NCI-H2227 treated with DMSO at 0.1 percent for 48 hours (cell line): ENCODE measurements around the gene LAMB4.

Source experiments
- DNase-seq: peaks from one replicate; lab custom pipeline; 2025; lab: John Stamatoyannopoulos, UW

The LAMB4 gene

GRCh38 chr7:108103558-108104298 lies 26.4 kb downstream of the LAMB4 start:
- no peak for DNase-seq

GRCh38 chr7:108102671-108103312 lies 27.4 kb downstream of the LAMB4 start:
- DNase-seq, result no peak

DNA sequence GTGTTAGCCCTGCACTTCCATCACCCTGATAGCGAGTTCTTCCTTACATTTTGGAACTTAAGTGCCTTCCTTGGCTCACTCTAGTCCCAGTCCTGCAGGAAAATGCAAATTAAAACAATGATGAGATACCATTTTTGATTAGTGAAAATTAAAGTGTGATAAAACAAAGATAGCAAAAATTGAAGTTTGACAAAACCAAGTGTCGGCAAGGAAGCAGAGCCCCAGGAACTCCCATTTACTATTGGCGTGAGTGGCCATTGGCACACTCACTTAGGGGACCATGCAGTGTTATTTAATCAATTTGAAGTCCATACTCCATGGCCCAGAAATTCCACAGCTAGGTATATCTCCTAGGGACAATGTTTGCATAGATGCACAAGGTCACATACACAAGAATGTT lies 28.4 kb downstream of the LAMB4 start:
- DNase-seq, result no peak

- no peak for DNase-seq
These were observed 30.4 kb downstream of the LAMB4 start for GRCh38 chr7:108099713-108100112.

DNA sequence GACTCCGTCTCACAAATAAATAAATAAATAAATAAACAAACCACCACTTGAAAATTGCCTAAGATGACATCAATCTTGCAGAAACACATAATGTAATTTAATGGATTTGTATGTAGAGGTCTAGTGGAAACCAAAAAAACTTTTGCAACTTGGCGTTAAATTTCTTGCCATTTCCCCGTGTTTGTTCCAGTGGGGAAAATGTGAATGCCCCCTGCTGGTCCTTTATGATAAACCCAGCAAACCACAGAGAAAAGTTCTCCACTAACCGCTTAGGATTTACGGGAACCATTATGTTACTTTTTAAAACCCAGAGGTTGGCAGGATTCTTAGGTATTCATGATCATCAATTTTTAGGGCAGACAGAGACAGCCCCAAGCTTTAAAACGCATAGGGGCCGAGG lies 32.5 kb downstream of the LAMB4 start:
- DNase-seq, result no peak

DNA sequence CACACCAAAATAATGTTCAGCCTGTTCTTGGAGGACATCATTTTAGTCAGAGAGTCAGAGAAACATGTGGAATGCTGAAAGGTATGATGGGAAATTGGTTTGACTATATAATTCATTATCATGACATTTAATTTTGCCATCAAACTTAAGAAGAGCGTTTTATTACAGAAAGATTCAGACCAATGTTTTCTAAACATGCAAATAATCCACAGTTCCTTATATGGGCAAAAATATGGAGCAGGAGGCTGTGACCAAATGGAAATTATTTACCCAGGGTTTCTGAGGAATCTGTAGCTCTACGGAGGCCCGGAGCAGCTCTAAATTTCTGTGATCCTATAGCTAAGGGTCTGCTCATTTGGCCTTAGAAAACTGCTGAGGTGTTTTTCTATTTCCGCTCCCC lies 33.2 kb downstream of the LAMB4 start:
- no peak for DNase-seq

DNA sequence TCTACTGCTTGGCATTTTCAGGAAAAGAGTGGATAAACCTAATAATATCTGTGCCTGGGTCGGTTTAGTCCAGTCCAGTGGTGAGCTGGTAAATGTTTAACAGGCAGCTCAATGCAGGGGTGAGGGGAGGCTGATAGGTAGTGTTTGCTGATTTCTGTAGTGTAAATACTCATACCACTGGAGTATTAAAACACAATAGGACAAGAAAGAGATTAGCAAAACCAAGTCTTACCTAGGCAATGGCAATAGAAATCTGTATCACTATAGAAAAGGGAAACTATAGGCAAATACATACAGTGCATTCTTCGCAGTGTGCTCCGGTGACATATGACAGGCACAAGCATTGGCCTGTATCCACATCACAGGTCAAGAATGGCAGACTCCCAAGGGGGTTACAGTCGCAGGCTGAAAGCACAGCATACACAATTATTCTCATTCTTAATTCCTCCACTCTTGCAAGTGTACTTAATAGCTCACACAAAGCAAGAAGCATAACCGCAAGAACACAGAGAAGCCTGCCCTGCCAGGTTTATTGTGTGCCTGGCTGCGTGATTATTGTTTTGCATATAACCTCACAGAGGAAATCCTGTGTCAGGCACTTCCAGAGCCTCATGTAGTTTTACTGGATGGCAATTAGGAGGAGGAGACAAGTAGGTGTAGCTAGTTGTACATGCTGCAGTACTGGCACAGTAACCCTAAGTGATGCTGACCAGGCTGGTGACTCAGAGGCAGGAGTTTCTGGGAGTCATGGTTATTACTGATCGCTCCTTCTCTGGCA lies 35.0 kb downstream of the LAMB4 start:
- DNase-seq, result peak; percentile 86

- DNase-seq, result no peak
These were observed 35.8 kb downstream of the LAMB4 start for GRCh38 chr7:108094346-108094745.

DNA sequence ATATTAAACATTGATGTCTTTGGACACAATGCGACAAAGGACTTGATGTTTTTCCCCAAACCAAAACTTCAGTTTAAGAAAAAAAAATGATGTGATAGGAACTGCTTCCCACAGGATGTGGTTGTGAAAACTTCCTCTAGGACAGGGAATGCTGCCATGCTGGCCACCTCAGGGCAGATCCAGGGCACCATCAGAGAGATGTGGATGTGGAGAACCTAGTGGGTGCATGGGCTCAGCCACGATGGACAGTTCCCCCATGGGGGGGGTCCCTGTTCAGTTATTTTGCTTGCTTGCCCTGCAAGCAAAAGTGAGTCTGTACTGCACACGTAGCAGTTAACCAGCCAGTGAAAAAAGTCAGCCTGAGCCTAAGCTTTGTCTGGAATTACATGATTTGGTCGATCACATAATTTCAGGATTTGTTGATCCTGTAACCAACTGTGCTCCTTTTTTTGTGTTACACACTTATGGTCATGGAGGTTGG lies 36.3 kb downstream of the LAMB4 start:
- no peak for DNase-seq

- DNase-seq, result no peak
These were observed 36.8 kb downstream of the LAMB4 start for GRCh38 chr7:108093341-108093740.

- DNase-seq, result no peak
These were observed 38.7 kb downstream of the LAMB4 start for GRCh38 chr7:108091461-108091831.

DNA sequence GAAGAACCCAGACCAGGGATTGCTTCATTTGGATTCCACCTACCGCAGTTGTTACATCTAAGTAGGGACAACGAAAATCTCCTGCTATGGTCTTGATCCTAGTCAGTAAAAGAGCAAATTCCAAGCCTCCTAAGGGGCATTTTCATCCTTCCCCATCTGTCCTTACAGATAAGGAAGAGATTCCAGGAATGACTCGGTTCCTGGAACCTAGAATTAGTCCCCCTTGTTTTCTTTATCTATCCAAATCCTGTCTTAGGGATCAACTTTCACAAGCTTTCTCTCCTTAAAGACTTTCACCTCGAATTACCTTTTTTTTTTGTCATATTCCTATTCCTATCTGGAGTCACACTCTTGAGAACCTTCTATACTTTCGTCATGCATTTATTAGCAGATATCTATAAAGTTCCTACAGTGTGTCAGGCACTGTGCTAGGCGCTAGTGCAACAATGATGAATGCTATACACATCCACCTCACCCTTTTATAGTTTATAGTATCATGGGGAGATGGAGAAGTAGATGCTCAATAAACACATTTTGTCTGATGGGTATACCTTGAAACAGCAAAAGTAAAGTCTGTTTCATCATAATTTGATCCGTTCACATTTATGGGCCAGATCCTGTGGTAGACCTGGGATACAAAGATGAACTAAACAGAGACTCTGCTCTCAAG lies 39.2 kb downstream of the LAMB4 start:
- no peak for DNase-seq

GRCh38 chr7:108089381-108089780 lies 40.8 kb downstream of the LAMB4 start:
- no peak for DNase-seq

DNA sequence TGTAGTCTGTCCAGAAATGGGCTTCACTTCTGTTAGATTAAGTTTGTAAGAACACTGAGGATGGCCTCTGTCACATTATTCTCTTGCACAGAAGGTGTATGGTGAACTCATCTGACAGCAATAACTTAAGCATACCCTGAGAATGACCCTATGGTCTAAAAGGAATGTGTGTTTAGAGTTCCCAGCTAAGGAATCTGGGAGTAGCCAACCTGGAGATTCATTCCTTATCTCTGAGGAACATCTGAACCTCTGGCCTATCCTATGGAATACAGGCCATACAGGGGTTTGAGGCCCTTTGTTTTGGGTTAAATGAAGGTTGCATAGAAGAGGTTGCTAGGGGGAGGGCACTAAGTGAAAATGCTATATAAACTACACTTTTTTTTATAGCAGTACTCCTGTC lies 41.4 kb downstream of the LAMB4 start:
- no peak for DNase-seq

GRCh38 chr7:108087778-108088177 lies 42.4 kb downstream of the LAMB4 start:
- no peak for DNase-seq

DNA sequence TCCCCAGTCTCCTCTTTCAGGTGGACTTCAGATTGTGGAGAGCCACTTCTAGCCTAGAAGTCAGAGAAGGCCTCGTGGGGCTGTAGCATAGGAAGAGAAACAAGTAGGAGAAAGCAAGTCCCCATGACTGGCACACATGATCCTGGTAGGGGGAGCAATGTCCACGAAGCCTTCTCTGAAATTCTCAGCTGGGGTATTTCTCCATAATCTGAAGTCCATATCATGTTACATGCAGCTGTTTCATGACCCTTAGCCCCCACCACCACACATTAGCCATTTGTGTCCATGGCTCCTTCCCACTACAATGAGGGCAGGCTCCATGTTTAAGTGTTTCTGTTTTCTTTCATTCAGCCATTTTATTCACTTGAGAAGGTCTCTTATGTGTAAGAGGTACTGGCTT lies 43.2 kb downstream of the LAMB4 start:
- DNase-seq, result no peak

GRCh38 chr7:108086546-108086945 lies 43.6 kb downstream of the LAMB4 start:
- DNase-seq, result no peak

DNA sequence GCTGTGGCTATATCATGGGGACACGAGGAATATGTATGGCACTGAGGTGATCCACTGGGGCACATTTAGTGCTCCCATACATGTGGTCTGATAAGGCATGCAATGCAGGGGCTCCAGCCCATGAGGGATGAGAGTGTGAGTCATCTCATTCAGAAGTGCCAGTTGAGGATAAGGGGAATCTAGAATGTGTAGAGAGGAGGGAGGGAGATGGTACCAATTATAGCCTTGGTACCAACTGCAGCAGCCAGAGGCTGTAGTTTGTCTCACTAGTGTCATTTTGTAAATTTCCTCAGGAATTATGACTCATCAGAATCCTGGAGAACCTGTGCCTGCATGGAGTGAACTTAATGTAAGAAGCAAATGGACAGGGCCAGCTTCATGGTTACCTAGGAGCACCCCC lies 46.2 kb downstream of the LAMB4 start:
- DNase-seq, result no peak

DNA sequence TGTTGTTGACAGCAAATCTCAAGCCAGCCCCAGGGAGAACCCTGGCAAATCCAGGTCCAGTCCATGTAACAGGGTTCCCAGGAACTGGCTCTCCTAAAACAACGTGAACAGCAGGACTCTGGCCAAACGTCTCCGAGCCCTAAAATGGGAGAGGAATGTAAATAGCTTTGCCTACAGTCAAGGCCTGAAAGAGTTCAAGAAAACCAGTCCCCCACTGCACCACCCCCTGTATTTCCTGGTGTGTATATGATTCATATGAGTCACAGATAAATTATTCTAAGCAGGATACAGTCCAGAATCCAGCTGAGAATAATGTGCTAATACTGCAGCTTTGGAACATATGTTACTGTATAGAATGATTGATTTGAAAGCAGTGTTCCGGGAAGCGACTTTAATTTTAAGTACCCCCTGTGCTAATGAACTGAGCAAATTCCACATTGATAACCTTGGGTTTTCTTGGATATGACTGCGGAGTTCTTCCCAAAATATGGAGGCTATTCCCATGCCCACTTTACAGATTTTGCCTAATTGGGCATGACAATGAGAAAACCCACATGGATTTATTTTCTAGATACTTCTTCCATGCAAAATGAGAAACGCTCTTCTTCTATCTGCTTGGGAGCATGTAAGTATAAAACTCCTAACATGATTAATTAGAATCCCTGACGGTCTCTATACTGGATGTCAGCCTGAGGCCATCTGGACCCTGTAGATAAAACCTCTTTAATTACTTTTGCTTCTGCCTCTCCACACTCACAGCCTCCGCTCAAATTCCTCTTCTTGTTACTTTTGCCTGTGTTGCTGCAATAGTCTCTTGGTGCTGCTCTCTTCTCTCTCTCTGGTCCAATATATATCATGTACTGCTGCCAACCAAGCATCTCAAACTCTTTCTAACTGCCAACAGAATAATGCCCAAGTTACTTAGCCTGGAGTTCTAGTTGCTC lies 50.2 kb downstream of the LAMB4 start:
- no peak for DNase-seq

GRCh38 chr7:108079276-108079647 lies 50.9 kb downstream of the LAMB4 start:
- no peak for DNase-seq

GRCh38 chr7:108078691-108079090 lies 51.5 kb downstream of the LAMB4 start:
- no peak for DNase-seq
